ENCODE results near the gene PIK3C2G. TPM values are rescaled to one million over a fixed set of nuclear protein-coding genes. Genes with fewer than 3 reads are reported as not detected.

Gene PIK3C2G
- total and polyA plus RNA-seq, 2 of the 13 experiments (the other 11 are each of a cell fraction or from before 2014, with no cell fraction given) = not detected

- peak; percentile 76 for TF ChIP-seq NFE2L2 (IDR thresholded peaks at IDR 0.05; ENCODE audit: low read length)
- no peak for TF ChIP-seq SP5 (CRISPR knock-in tag; IDR thresholded peaks at IDR 0.05; ENCODE audit: borderline replicate concordance, low read depth)
- no peak for TF ChIP-seq TOPORS (CRISPR knock-in tag; IDR thresholded peaks at IDR 0.05)
- peak; percentile 56 for TF ChIP-seq GATAD2A (CRISPR knock-in tag; IDR thresholded peaks at IDR 0.05)
- TF ChIP-seq PHF21A (CRISPR knock-in tag; IDR thresholded peaks at IDR 0.05) = no peak
- no peak for TF ChIP-seq HOXD1 (CRISPR knock-in tag; IDR thresholded peaks at IDR 0.05)
- no peak for TF ChIP-seq SALL2 (CRISPR knock-in tag; IDR thresholded peaks at IDR 0.05)
- TF ChIP-seq ZNF12 (CRISPR knock-in tag; IDR thresholded peaks at IDR 0.05) = no peak
- no peak for TF ChIP-seq RELA (CRISPR knock-in tag; IDR thresholded peaks at IDR 0.05)
- TF ChIP-seq ZFP36 (IDR thresholded peaks at IDR 0.05; ENCODE audit: borderline replicate concordance, low read depth, low read length, partially characterized antibody) = no peak
- TF ChIP-seq TBX3 (IDR thresholded peaks at IDR 0.05; ENCODE audit: borderline replicate concordance) = peak; percentile 56; the same call in 1 of the 2 replicates
- no peak for TF ChIP-seq ZNF577 (CRISPR knock-in tag; IDR thresholded peaks at IDR 0.05; ENCODE audit: borderline replicate concordance, low read depth)
- TF ChIP-seq NFIC (IDR thresholded peaks at IDR 0.05; ENCODE audit: low read length) = peak; percentile 54; the same call in 1 of the 2 replicates
- no peak for TF ChIP-seq GTF3A (CRISPR knock-in tag; conservative IDR thresholded peaks at IDR 0.05)
- no peak for TF ChIP-seq CAMTA2 (CRISPR knock-in tag; IDR thresholded peaks at IDR 0.05; ENCODE audit: borderline replicate concordance)
- TF ChIP-seq ZNF576 (CRISPR knock-in tag; IDR thresholded peaks at IDR 0.05) = no peak
- no peak for TF ChIP-seq KDM4B (CRISPR knock-in tag; IDR thresholded peaks at IDR 0.05)
- TF ChIP-seq FOXA1 (IDR thresholded peaks at IDR 0.05) = no peak
- TF ChIP-seq FOXA1 (CRISPR knock-in tag; IDR thresholded peaks at IDR 0.05) = peak; percentile 72
- TF ChIP-seq CREM (IDR thresholded peaks at IDR 0.05) = 0 out of 2 replicates have a peak, but pooled peaks have one; percentile 26
- TF ChIP-seq CREM (CRISPR knock-in tag; IDR thresholded peaks at IDR 0.05) = no peak
- TF ChIP-seq JARID2 (CRISPR knock-in tag; IDR thresholded peaks at IDR 0.05; ENCODE audit: insufficient replicate concordance) = no peak
- TF ChIP-seq PLSCR1 (CRISPR knock-in tag; IDR thresholded peaks at IDR 0.05; ENCODE audit: borderline replicate concordance) = no peak
- no peak for TF ChIP-seq ZNF329 (CRISPR knock-in tag; IDR thresholded peaks at IDR 0.05; ENCODE audit: low read depth)
- TF ChIP-seq TBL1XR1 (IDR thresholded peaks at IDR 0.05; ENCODE audit: borderline replicate concordance, low read length, partially characterized antibody) = no peak
- no peak for TF ChIP-seq ZNF557 (CRISPR knock-in tag; IDR thresholded peaks at IDR 0.05)
- no peak for TF ChIP-seq ZNF567 (CRISPR knock-in tag; IDR thresholded peaks at IDR 0.05; ENCODE audit: borderline replicate concordance)
- peak; percentile 64 for TF ChIP-seq NCOA2 (CRISPR knock-in tag; IDR thresholded peaks at IDR 0.05)
- no peak for TF ChIP-seq SRSF4 (IDR thresholded peaks at IDR 0.05; ENCODE audit: low read depth, low read length, poor library complexity, severe bottlenecking)
- TF ChIP-seq MAFF (IDR thresholded peaks at IDR 0.05; ENCODE audit: low read depth, low read length) = 0 out of 2 replicates have a peak, but pooled peaks have one; percentile 9
- no peak for TF ChIP-seq ZNF101 (CRISPR knock-in tag; IDR thresholded peaks at IDR 0.05; ENCODE audit: borderline replicate concordance, low read depth)
- TF ChIP-seq ZGPAT (CRISPR knock-in tag; IDR thresholded peaks at IDR 0.05) = 0 out of 2 replicates have a peak, but pooled peaks have one; percentile 19
- no peak for TF ChIP-seq ZNF713 (CRISPR knock-in tag; IDR thresholded peaks at IDR 0.05)
Observed at GRCh38 chr12:18242380-18243089, 18.8 kb upstream of the PIK3C2G start (continued).
